CD4-positive, alpha-beta T cell (primary cell): ENCODE measurements around the gene GRM8. TPM values are rescaled to one million over a fixed set of nuclear protein-coding genes. Genes with fewer than 3 reads are reported as not detected.

Experiments used
- ATAC-seq: fragments of 200-7000 bp; cut with Tn5 transposase; one replicate; pipeline ENCODE4 v1.10.0; 2022; ENCODE audit warnings: mild to moderate bottlenecking; ENCODE audit not compliant: poor library complexity
- CTCF ChIA-PET: fragments of 350-600 bp; sonication (Branson Sonifier 250); formaldehyde crosslinking; loops from one replicate; lab custom pipeline; 2021; ENCODE audit warnings: antibody characterized with exemption, inconsistent platforms; lab: Charles Lee
- POLR2A ChIA-PET: fragments of 350-600 bp; sonication (Branson Sonifier 250); formaldehyde crosslinking; loops from one replicate; lab custom pipeline; 2021; ENCODE audit warnings: antibody characterized with exemption, inconsistent platforms; lab: Charles Lee
- DNase-seq, 14 experiments: peaks; one replicate each; pipeline ENCODE4 v3.0.0-alpha.2; 2013 to 2020; ENCODE audit warnings: mixed read lengths in 2 of 14
- H3K27ac ChIP-seq, 2 donors: one replicate each; pipeline versions ENCODE4 v1.5.1 to v1.7.0; 2013; ENCODE audit warnings: low read length in 2 of 2, low read depth in 1 of 2, mild to moderate bottlenecking in 1 of 2
- H3K27me3 ChIP-seq, 2 experiments: 1 replicate in 1 of 2; 2 replicates in 1 of 2; pipeline versions ENCODE4 v1.6.1 to v1.7.0; 2013; ENCODE audit warnings: low read length in 2 of 2, control low read depth in 1 of 2, mild to moderate bottlenecking in 1 of 2, moderate library complexity in 1 of 2; ENCODE audit not compliant: insufficient read depth in 2 of 2, control insufficient read depth in 1 of 2
- H3K36me3 ChIP-seq: one replicate; pipeline ENCODE4 v1.6.1; 2013; ENCODE audit warnings: low read length, control low read depth; ENCODE audit not compliant: insufficient read depth
- H3K4me1 ChIP-seq: one replicate; pipeline ENCODE4 v1.6.1; 2013; ENCODE audit warnings: low read length, control low read depth; ENCODE audit not compliant: insufficient read depth
- H3K4me3 ChIP-seq: one replicate; pipeline ENCODE4 v1.5.1; 2013; ENCODE audit warnings: mild to moderate bottlenecking, low read length, moderate library complexity
- H3K9me3 ChIP-seq, 2 experiments: 1 replicate in 1 of 2; 2 replicates in 1 of 2; pipeline versions ENCODE4 v1.6.1 to v1.7.0; 2013; ENCODE audit warnings: low read length in 2 of 2, mild to moderate bottlenecking in 2 of 2, control low read depth in 1 of 2, moderate library complexity in 1 of 2; ENCODE audit not compliant: control insufficient read depth in 1 of 2, insufficient read depth in 1 of 2
- H3K27ac Mint-ChIP-seq: one replicate; pipeline ENCODE4 v1.8.0; 2020; ENCODE audit warnings: mixed read lengths
- H3K27me3 Mint-ChIP-seq: one replicate; pipeline ENCODE4 v1.8.0; 2021; ENCODE audit warnings: mixed read lengths
- H3K36me3 Mint-ChIP-seq: one replicate; pipeline ENCODE4 v1.8.0; 2021; ENCODE audit warnings: low read depth, mixed read lengths
- H3K4me1 Mint-ChIP-seq: one replicate; pipeline ENCODE4 v1.8.0; 2021; ENCODE audit warnings: low read depth, mixed read lengths
- H3K4me3 Mint-ChIP-seq: one replicate; pipeline ENCODE4 v1.8.0; 2020; ENCODE audit warnings: mild to moderate bottlenecking, mixed read lengths
- H3K9me3 Mint-ChIP-seq: one replicate; pipeline ENCODE4 v1.8.0; 2020; ENCODE audit warnings: mixed read lengths
- CTCF ChIP-seq: fragments of 200-600 bp; IDR thresholded peaks from one replicate; pipeline ENCODE4 v1.8.0; 2022; ENCODE audit warnings: antibody characterized with exemption, mild to moderate bottlenecking
- intact Hi-C, 2 experiments: fragments of 100-400 bp; cut with DNase I in 1 of 2; cut with micrococcal nuclease in 1 of 2; formaldehyde crosslinking; loops; one replicate each; pipeline versions ENCODE4 v1.15.1 to v1.9.0; 2023 to 2025; cut with DNase I, micrococcal nuclease
- total RNA-seq, 174 experiments: library from RNA in 2 of 174; stranded (reverse) in 2 of 174; gene quantifications; one replicate each; pipeline ENCODE4 v1.2.3 and lab custom pipeline; 2021 to 2026

GRM8 gene
- total RNA-seq, 2 experiments from 2014 or later, result not detected

- H3K4me3 ChIP-seq, result no peak overlapping the region
- H3K27ac ChIP-seq, result no peak overlapping the region
- H3K9me3 ChIP-seq, result no peaks in the 10 kb centered on the region
- DNase-seq (no peak), ATAC-seq (no peak)
- H3K36me3 ChIP-seq, result no peaks in the 10 kb centered on the region
- Mint-ChIP-seq H3K27ac (no peak overlapping the region), H3K4me3 (no peak overlapping the region), H3K27me3 (peaks cover 19% of the 10 kb centered on the region), H3K36me3 (no peaks in the 10 kb centered on the region), H3K9me3 (no peaks in the 10 kb centered on the region), H3K4me1 (no peaks in the 10 kb centered on the region)
- no peaks in the 10 kb centered on the region for H3K27me3 ChIP-seq
- POLR2A ChIA-PET, result no interaction called here
- no peak for TF ChIP-seq CTCF
- intact Hi-C loops, result no loop called here
- CTCF ChIA-PET, result no interaction called here
- no peaks in the 10 kb centered on the region for H3K4me1 ChIP-seq
These were observed 280.2 kb downstream of the GRM8 start for GRCh38 chr7:126972571-126972970.

GRCh38 chr7:126959649-126960048 lies 293.1 kb downstream of the GRM8 start:
- no peak overlapping the region for H3K27ac ChIP-seq
- no peak for DNase-seq
- Mint-ChIP-seq H3K27ac (no peak overlapping the region), H3K4me3 (no peak overlapping the region), H3K27me3 (peaks cover 5% of the 10 kb centered on the region), H3K36me3 (no peaks in the 10 kb centered on the region), H3K9me3 (no peaks in the 10 kb centered on the region), H3K4me1 (no peaks in the 10 kb centered on the region)
- H3K36me3 ChIP-seq, result no peaks in the 10 kb centered on the region
- no peak for ATAC-seq
- CTCF ChIA-PET, result no interaction called here
- no peaks in the 10 kb centered on the region for H3K4me1 ChIP-seq
- no peaks in the 10 kb centered on the region for H3K27me3 ChIP-seq
- H3K9me3 ChIP-seq, result peaks cover 0 to 16% of the 10 kb centered on the region in 2 experiments
- no peak overlapping the region for H3K4me3 ChIP-seq
- intact Hi-C loops, result no loop called here
- POLR2A ChIA-PET, result no interaction called here
- no peak for TF ChIP-seq CTCF

GRCh38 chr7:126958367-126958766 lies 294.4 kb downstream of the GRM8 start:
- POLR2A ChIA-PET, result interaction anchor here (0.5 kb wide), 1 partner anchor 9 kb away, joined by 3 read pairs; no protein-coding TSS in a partner anchor
- CTCF ChIA-PET, result no interaction called here
- ATAC-seq (no peak), DNase-seq (no peak)
- Histone ChIP-seq H3K4me1 (no peaks in the 10 kb centered on the region), H3K4me3 (no peak overlapping the region), H3K27ac (no peak overlapping the region), H3K9me3 (peaks cover 0 to 16% of the 10 kb centered on the region in 2 experiments), H3K27me3 (no peaks in the 10 kb centered on the region), H3K36me3 (no peaks in the 10 kb centered on the region)
- peaks cover 5% of the 10 kb centered on the region for H3K27me3 Mint-ChIP-seq
- no peak for TF ChIP-seq CTCF
- intact Hi-C loops, result no loop called here
- no peak overlapping the region for H3K27ac Mint-ChIP-seq
- H3K36me3 Mint-ChIP-seq, result no peaks in the 10 kb centered on the region
- H3K4me1 Mint-ChIP-seq, result no peaks in the 10 kb centered on the region
- no peak overlapping the region for H3K4me3 Mint-ChIP-seq
- H3K9me3 Mint-ChIP-seq, result no peaks in the 10 kb centered on the region
